GM23338 (cell line): ENCODE data around the gene DMKN. TPM values are rescaled to one million over a fixed set of nuclear protein-coding genes. Genes with fewer than 3 reads are reported as not detected.

Experiments used
- ATAC-seq: fragments of 200-7000 bp; cut with Tn5 transposase; 3 replicates; pipeline ENCODE4 v1.9.1; 2020
- DNase-seq: peaks from one replicate; pipeline ENCODE4 v3.0.0-alpha.2; 2015; ENCODE audit warnings: low spot score
- H2AFZ ChIP-seq: fragments of 200-600 bp; sonication (generic); 2 replicates; pipeline ENCODE4 v1.8.0; 2016; ENCODE audit warnings: antibody characterized with exemption, mild to moderate bottlenecking, moderate library complexity
- H3F3A ChIP-seq: fragments of 200-600 bp; sonication (generic); replicated peaks from 2 replicates; pipeline ENCODE4 v1.8.0; 2017; ENCODE audit warnings: antibody characterized with exemption, mixed run types, low read depth
- H3K27ac ChIP-seq: fragments of 200-600 bp; sonication (generic); 2 replicates; pipeline ENCODE4 v1.6.1; 2016; ENCODE audit warnings: low read depth
- H3K27me3 ChIP-seq: fragments of 200-600 bp; sonication (generic); 2 replicates; pipeline ENCODE4 v1.8.0; 2016; ENCODE audit warnings: mild to moderate bottlenecking, mixed run types, moderate library complexity; ENCODE audit not compliant: insufficient read depth
- H3K36me3 ChIP-seq: fragments of 200-600 bp; sonication (generic); 2 replicates; pipeline ENCODE4 v1.8.0; 2016; ENCODE audit warnings: mild to moderate bottlenecking; ENCODE audit not compliant: insufficient read depth
- H3K4me1 ChIP-seq: fragments of 200-600 bp; sonication (generic); 2 replicates; pipeline ENCODE4 v1.8.0; 2016; ENCODE audit warnings: mild to moderate bottlenecking, moderate library complexity; ENCODE audit not compliant: insufficient read depth
- H3K4me2 ChIP-seq: fragments of 200-600 bp; sonication (generic); 2 replicates; pipeline ENCODE4 v1.7.1; 2017; ENCODE audit warnings: mixed run types
- H3K4me3 ChIP-seq: fragments of 200-600 bp; sonication (generic); 2 replicates; pipeline ENCODE4 v1.6.1; 2016; ENCODE audit warnings: mixed run types
- H3K79me2 ChIP-seq: fragments of 200-600 bp; sonication (generic); replicated peaks from 2 replicates; pipeline ENCODE4 v1.8.0; 2017; ENCODE audit warnings: mild to moderate bottlenecking; ENCODE audit not compliant: insufficient read depth
- H3K9me2 ChIP-seq: fragments of 200-600 bp; sonication (generic); 2 replicates; pipeline ENCODE4 v1.8.0; 2017; ENCODE audit not compliant: insufficient read depth
- H4K20me1 ChIP-seq: fragments of 200-600 bp; sonication (generic); replicated peaks from 2 replicates; pipeline ENCODE4 v1.8.0; 2017; ENCODE audit warnings: mild to moderate bottlenecking; ENCODE audit not compliant: insufficient read depth
- H3K27ac Mint-ChIP-seq: 2 replicates; pipeline ENCODE4 v1.8.0; 2020; ENCODE audit warnings: inconsistent platforms, mild to moderate bottlenecking, moderate library complexity, mixed read lengths
- H3K27me3 Mint-ChIP-seq: 3 replicates; pipeline ENCODE4 v1.8.0; 2022; ENCODE audit warnings: low read depth, mild to moderate bottlenecking, moderate library complexity, mixed read lengths, inconsistent platforms; ENCODE audit not compliant: insufficient read depth, poor library complexity
- H3K36me3 Mint-ChIP-seq: 3 replicates; pipeline ENCODE4 v1.8.0; 2021; ENCODE audit warnings: low read depth, mild to moderate bottlenecking, inconsistent platforms, moderate library complexity, mixed read lengths
- H3K4me1 Mint-ChIP-seq: 3 replicates; pipeline ENCODE4 v1.8.0; 2020; ENCODE audit warnings: mild to moderate bottlenecking, inconsistent platforms, mixed read lengths
- H3K4me3 Mint-ChIP-seq: 3 replicates; pipeline ENCODE4 v1.8.0; 2021; ENCODE audit warnings: moderate library complexity, mild to moderate bottlenecking, inconsistent platforms, mixed read lengths
- H3K9me3 Mint-ChIP-seq: 3 replicates; pipeline ENCODE4 v1.8.0; 2020; ENCODE audit warnings: moderate library complexity, mild to moderate bottlenecking, inconsistent platforms, mixed read lengths
- CREB1 ChIP-seq: fragments of 250-450 bp; sonication (Bioruptor Pico); IDR thresholded peaks from 2 replicates; pipeline ENCODE4 v1.5.0; 2020; ENCODE audit warnings: low read depth, mild to moderate bottlenecking, moderate library complexity
- EZH2 ChIP-seq: fragments of 200-600 bp; sonication (generic); IDR thresholded peaks from one replicate; pipeline ENCODE4 v1.8.0; 2017; ENCODE audit warnings: antibody characterized with exemption, mild to moderate bottlenecking, low read depth; ENCODE audit not compliant: unreplicated experiment
- EZH2phosphoT487 ChIP-seq: fragments of 200-600 bp; sonication (generic); IDR thresholded peaks from one replicate; pipeline ENCODE4 v1.8.1; 2018; ENCODE audit warnings: antibody characterized with exemption; ENCODE audit not compliant: unreplicated experiment
- JUNB ChIP-seq: IDR thresholded peaks from one replicate; pipeline ENCODE4 v1.6.1; 2016; ENCODE audit warnings: antibody characterized with exemption; ENCODE audit not compliant: unreplicated experiment
- NANOG ChIP-seq: IDR thresholded peaks from 2 replicates; pipeline ENCODE4 v1.6.1; 2016; ENCODE audit warnings: antibody characterized with exemption, borderline replicate concordance
- POLR2AphosphoS5 ChIP-seq: IDR thresholded peaks from 2 replicates; pipeline ENCODE4 v1.6.1; 2016; ENCODE audit warnings: antibody characterized with exemption, low read depth
- STAT1 ChIP-seq: IDR thresholded peaks from one replicate; pipeline ENCODE4 v1.6.1; 2016; ENCODE audit warnings: antibody characterized with exemption; ENCODE audit not compliant: unreplicated experiment
- ZNF114 ChIP-seq: fragments of 250-450 bp; sonication (Bioruptor Pico); IDR thresholded peaks from 2 replicates; pipeline ENCODE4 v1.5.0; 2020; ENCODE audit warnings: mild to moderate bottlenecking, moderate library complexity
- ZNF331 ChIP-seq: fragments of 250-450 bp; sonication (Bioruptor Pico); IDR thresholded peaks from 2 replicates; pipeline ENCODE4 v1.5.0; 2020; ENCODE audit warnings: low read depth, mild to moderate bottlenecking, moderate library complexity
- polyA plus RNA-seq: library from polyadenylated mRNA; unstranded; fragments of >200 nt; fragmentation: Nextera tagmentation; extraction: Ambion mirVana; gene quantifications from 2 replicates; pipeline ENCODE4 v1.2.1, GENCODE V29; 2016
- total RNA-seq: library from RNA; depleted of rRNA; stranded (reverse); fragments of >200 nt; shearing (Covaris generic); gene quantifications from 2 replicates; pipeline ENCODE4 v1.2.3, GENCODE V29; 2014
- TF ChIP-seq, protein P1 (sequence below): fragments of 250-450 bp; sonication (Bioruptor Pico); IDR thresholded peaks from 2 replicates; pipeline ENCODE4 v1.5.0; 2020; ENCODE audit warnings: mild to moderate bottlenecking, moderate library complexity
- TF ChIP-seq, protein P2 (sequence below), 2 experiments: fragments of 200-600 bp in 1 of 2; sonication (generic) in 1 of 2; conservative IDR thresholded peaks; 2 replicates each; pipeline versions ENCODE4 v1.5.1 to v1.6.1; 2016 to 2017; ENCODE audit warnings: antibody characterized with exemption in 2 of 2, low read depth in 2 of 2, mild to moderate bottlenecking in 2 of 2, moderate library complexity in 1 of 2
- TF ChIP-seq, protein P3 (sequence below): IDR thresholded peaks from one replicate; pipeline ENCODE4 v1.6.1; 2018; ENCODE audit warnings: antibody characterized with exemption; ENCODE audit not compliant: unreplicated experiment
- TF ChIP-seq, protein P4 (sequence below): IDR thresholded peaks from 2 replicates; pipeline ENCODE4 v1.6.1; 2016; ENCODE audit warnings: antibody characterized with exemption

DMKN gene
- total and polyA plus RNA-seq, 2 experiments from 2014 or later = 259 to 569 TPM

DNA sequence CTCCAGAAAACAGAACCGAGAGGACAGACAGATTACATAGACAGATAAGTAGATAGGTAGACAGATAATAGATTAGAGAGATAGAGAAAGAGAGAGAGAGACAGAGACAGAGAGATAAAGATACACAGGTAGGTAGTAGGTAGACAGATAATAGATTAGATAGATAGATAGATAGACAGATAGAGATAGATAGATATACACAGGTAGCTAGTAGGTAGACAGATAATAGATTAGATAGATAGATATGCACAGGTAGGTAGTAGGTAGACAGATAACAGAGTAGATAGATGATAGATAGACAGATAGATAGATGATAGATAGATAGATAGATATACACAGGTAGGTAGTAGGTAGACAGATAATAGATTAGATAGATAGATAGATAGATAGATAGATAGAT lies 55.3 kb downstream of the DMKN start:
- Histone ChIP-seq H3K79me2 (no peaks in the 10 kb centered on the region), H3K4me3 (no peak overlapping the region), H3K36me3 (no peaks in the 10 kb centered on the region), H3K4me1 (no peaks in the 10 kb centered on the region), H3F3A (no peaks in the 10 kb centered on the region), H3K27me3 (no peaks in the 10 kb centered on the region), H4K20me1 (no peaks in the 10 kb centered on the region), H3K27ac (no peak overlapping the region), H2AFZ (no peak overlapping the region), H3K4me2 (no peak overlapping the region), H3K9me2 (no peaks in the 10 kb centered on the region)
- ATAC-seq (no peak), DNase-seq (no peak)
- peaks cover 3% of the 10 kb centered on the region for H3K4me1 Mint-ChIP-seq
- no peaks in the 10 kb centered on the region for H3K9me3 Mint-ChIP-seq
- H3K4me3 Mint-ChIP-seq = no peak overlapping the region
- H3K27me3 Mint-ChIP-seq = peaks cover 7% of the 10 kb centered on the region
- no peaks in the 10 kb centered on the region for H3K36me3 Mint-ChIP-seq
- TF ChIP-seq EZH2phosphoT487 (no peak), POLR2AphosphoS5 (no peak), STAT1 (no peak), NANOG (no peak), ZNF331 (CRISPR knock-in tag) (no peak), JUNB (no peak), CREB1 (CRISPR knock-in tag) (no peak), ZNF114 (CRISPR knock-in tag) (no peak), EZH2 (no peak)
- TF ChIP-seq, protein P1, sequence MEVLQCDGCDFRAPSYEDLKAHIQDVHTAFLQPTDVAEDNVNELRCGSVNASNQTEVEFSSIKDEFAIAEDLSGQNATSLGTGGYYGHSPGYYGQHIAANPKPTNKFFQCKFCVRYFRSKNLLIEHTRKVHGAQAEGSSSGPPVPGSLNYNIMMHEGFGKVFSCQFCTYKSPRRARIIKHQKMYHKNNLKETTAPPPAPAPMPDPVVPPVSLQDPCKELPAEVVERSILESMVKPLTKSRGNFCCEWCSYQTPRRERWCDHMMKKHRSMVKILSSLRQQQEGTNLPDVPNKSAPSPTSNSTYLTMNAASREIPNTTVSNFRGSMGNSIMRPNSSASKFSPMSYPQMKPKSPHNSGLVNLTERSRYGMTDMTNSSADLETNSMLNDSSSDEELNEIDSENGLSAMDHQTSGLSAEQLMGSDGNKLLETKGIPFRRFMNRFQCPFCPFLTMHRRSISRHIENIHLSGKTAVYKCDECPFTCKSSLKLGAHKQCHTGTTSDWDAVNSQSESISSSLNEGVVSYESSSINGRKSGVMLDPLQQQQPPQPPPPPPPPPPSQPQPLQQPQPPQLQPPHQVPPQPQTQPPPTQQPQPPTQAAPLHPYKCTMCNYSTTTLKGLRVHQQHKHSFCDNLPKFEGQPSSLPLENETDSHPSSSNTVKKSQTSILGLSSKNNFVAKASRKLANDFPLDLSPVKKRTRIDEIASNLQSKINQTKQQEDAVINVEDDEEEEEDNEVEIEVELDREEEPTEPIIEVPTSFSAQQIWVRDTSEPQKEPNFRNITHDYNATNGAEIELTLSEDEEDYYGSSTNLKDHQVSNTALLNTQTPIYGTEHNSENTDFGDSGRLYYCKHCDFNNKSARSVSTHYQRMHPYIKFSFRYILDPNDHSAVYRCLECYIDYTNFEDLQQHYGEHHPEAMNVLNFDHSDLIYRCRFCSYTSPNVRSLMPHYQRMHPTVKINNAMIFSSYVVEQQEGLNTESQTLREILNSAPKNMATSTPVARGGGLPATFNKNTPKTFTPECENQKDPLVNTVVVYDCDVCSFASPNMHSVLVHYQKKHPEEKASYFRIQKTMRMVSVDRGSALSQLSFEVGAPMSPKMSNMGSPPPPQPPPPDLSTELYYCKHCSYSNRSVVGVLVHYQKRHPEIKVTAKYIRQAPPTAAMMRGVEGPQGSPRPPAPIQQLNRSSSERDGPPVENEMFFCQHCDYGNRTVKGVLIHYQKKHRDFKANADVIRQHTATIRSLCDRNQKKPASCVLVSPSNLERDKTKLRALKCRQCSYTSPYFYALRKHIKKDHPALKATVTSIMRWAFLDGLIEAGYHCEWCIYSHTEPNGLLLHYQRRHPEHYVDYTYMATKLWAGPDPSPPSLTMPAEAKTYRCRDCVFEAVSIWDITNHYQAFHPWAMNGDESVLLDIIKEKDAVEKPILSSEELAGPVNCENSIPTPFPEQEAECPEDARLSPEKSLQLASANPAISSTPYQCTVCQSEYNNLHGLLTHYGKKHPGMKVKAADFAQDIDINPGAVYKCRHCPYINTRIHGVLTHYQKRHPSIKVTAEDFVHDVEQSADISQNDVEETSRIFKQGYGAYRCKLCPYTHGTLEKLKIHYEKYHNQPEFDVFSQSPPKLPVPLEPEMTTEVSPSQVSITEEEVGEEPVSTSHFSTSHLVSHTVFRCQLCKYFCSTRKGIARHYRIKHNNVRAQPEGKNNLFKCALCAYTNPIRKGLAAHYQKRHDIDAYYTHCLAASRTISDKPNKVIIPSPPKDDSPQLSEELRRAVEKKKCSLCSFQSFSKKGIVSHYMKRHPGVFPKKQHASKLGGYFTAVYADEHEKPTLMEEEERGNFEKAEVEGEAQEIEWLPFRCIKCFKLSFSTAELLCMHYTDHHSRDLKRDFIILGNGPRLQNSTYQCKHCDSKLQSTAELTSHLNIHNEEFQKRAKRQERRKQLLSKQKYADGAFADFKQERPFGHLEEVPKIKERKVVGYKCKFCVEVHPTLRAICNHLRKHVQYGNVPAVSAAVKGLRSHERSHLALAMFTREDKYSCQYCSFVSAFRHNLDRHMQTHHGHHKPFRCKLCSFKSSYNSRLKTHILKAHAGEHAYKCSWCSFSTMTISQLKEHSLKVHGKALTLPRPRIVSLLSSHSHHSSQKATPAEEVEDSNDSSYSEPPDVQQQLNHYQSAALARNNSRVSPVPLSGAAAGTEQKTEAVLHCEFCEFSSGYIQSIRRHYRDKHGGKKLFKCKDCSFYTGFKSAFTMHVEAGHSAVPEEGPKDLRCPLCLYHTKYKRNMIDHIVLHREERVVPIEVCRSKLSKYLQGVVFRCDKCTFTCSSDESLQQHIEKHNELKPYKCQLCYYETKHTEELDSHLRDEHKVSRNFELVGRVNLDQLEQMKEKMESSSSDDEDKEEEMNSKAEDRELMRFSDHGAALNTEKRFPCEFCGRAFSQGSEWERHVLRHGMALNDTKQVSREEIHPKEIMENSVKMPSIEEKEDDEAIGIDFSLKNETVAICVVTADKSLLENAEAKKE = no peak
- TF ChIP-seq, protein P2, sequence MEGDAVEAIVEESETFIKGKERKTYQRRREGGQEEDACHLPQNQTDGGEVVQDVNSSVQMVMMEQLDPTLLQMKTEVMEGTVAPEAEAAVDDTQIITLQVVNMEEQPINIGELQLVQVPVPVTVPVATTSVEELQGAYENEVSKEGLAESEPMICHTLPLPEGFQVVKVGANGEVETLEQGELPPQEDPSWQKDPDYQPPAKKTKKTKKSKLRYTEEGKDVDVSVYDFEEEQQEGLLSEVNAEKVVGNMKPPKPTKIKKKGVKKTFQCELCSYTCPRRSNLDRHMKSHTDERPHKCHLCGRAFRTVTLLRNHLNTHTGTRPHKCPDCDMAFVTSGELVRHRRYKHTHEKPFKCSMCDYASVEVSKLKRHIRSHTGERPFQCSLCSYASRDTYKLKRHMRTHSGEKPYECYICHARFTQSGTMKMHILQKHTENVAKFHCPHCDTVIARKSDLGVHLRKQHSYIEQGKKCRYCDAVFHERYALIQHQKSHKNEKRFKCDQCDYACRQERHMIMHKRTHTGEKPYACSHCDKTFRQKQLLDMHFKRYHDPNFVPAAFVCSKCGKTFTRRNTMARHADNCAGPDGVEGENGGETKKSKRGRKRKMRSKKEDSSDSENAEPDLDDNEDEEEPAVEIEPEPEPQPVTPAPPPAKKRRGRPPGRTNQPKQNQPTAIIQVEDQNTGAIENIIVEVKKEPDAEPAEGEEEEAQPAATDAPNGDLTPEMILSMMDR (conservative IDR thresholded peaks at IDR 0.05; ENCODE audit: low read depth in 2 of 2) = no peak
- TF ChIP-seq, protein P3, sequence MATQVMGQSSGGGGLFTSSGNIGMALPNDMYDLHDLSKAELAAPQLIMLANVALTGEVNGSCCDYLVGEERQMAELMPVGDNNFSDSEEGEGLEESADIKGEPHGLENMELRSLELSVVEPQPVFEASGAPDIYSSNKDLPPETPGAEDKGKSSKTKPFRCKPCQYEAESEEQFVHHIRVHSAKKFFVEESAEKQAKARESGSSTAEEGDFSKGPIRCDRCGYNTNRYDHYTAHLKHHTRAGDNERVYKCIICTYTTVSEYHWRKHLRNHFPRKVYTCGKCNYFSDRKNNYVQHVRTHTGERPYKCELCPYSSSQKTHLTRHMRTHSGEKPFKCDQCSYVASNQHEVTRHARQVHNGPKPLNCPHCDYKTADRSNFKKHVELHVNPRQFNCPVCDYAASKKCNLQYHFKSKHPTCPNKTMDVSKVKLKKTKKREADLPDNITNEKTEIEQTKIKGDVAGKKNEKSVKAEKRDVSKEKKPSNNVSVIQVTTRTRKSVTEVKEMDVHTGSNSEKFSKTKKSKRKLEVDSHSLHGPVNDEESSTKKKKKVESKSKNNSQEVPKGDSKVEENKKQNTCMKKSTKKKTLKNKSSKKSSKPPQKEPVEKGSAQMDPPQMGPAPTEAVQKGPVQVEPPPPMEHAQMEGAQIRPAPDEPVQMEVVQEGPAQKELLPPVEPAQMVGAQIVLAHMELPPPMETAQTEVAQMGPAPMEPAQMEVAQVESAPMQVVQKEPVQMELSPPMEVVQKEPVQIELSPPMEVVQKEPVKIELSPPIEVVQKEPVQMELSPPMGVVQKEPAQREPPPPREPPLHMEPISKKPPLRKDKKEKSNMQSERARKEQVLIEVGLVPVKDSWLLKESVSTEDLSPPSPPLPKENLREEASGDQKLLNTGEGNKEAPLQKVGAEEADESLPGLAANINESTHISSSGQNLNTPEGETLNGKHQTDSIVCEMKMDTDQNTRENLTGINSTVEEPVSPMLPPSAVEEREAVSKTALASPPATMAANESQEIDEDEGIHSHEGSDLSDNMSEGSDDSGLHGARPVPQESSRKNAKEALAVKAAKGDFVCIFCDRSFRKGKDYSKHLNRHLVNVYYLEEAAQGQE = no peak
- TF ChIP-seq, protein P4, sequence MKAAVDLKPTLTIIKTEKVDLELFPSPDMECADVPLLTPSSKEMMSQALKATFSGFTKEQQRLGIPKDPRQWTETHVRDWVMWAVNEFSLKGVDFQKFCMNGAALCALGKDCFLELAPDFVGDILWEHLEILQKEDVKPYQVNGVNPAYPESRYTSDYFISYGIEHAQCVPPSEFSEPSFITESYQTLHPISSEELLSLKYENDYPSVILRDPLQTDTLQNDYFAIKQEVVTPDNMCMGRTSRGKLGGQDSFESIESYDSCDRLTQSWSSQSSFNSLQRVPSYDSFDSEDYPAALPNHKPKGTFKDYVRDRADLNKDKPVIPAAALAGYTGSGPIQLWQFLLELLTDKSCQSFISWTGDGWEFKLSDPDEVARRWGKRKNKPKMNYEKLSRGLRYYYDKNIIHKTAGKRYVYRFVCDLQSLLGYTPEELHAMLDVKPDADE = no peak
- H3K27ac Mint-ChIP-seq = no peak overlapping the region
